HG03457 (cell line): Measurements from ENCODE around the gene MFAP2.
"Not testable (repeated sequence)": the region's sequence is repeated elsewhere in the genome, so short reads cannot be mapped to it uniquely, and the experiment has no call there.

Experiments
- ATAC-seq: cut with Tn5 transposase; IDR thresholded peaks from one replicate; pipeline ENCODE4 v1.9.1; 2021; ENCODE audit warnings: moderate number of reproducible peaks; ENCODE audit not compliant: unreplicated experiment

Gene MFAP2

GRCh38 chr1:16965486-16966067 lies 14.8 kb downstream of the MFAP2 start:
- ATAC-seq, result no peak

- ATAC-seq, result not testable (repeated sequence)
These were observed 16.3 kb downstream of the MFAP2 start for GRCh38 chr1:16964169-16964568.

- ATAC-seq, result no peak
These were observed 18.9 kb downstream of the MFAP2 start for GRCh38 chr1:16961297-16962133.

GRCh38 chr1:16960560-16961296 lies 19.7 kb downstream of the MFAP2 start:
- ATAC-seq, result no peak

GRCh38 chr1:16958475-16958874 lies 21.9 kb downstream of the MFAP2 start:
- ATAC-seq, result no peak

- ATAC-seq, result no peak
These were observed 22.7 kb downstream of the MFAP2 start for GRCh38 chr1:16957731-16958130.

- no peak for ATAC-seq
These were observed 23.6 kb downstream of the MFAP2 start for GRCh38 chr1:16956775-16957174.

- ATAC-seq, result no peak
These were observed 25.2 kb downstream of the MFAP2 start for GRCh38 chr1:16955186-16955585.

GRCh38 chr1:16954579-16954978 lies 25.8 kb downstream of the MFAP2 start:
- ATAC-seq, result no peak

- not testable (repeated sequence) for ATAC-seq
These were observed 28.0 kb downstream of the MFAP2 start for GRCh38 chr1:16952376-16952775.

- not testable (repeated sequence) for ATAC-seq
These were observed 31.4 kb downstream of the MFAP2 start for GRCh38 chr1:16949026-16949425.

- ATAC-seq, result not testable (repeated sequence)
These were observed 32.0 kb downstream of the MFAP2 start for GRCh38 chr1:16948282-16948891.

- ATAC-seq, result no peak
These were observed 33.8 kb downstream of the MFAP2 start for GRCh38 chr1:16946646-16947045.

GRCh38 chr1:16946185-16946584 lies 34.2 kb downstream of the MFAP2 start:
- ATAC-seq, result not testable (repeated sequence)

- ATAC-seq, result not testable (repeated sequence)
These were observed 34.9 kb downstream of the MFAP2 start for GRCh38 chr1:16945512-16945911.

- ATAC-seq, result no peak
These were observed 36.4 kb downstream of the MFAP2 start for GRCh38 chr1:16944038-16944437.

GRCh38 chr1:16939386-16940180 lies 40.8 kb downstream of the MFAP2 start:
- ATAC-seq, result not testable (repeated sequence)

- no peak for ATAC-seq
These were observed 41.8 kb downstream of the MFAP2 start for GRCh38 chr1:16938351-16939321.

- not testable (repeated sequence) for ATAC-seq
These were observed 43.8 kb downstream of the MFAP2 start for GRCh38 chr1:16936580-16936979.
